ENCODE measurements around the gene ZNF436. TPM values are rescaled to one million over a fixed set of nuclear protein-coding genes. Genes with fewer than 3 reads are reported as not detected.
A peak's percentile ranks its signal among the peaks of the same experiment; 100 is the strongest.

ZNF436 gene
- polyA plus RNA-seq, 1 of the 3 experiments (the other 2 are of a cell fraction) = 5.0 TPM

- peaks cover 0 to 9% of the 10 kb centered on the region in 2 experiments; a peak in 2 of 4 replicates for H3K4me1 ChIP-seq (ENCODE audit: control insufficient read depth in 1 of 2, insufficient read depth in 2 of 2, low read depth in 1 of 2, low read length in 1 of 2)
- no peak for DNase-seq
- no peak overlapping the region for H3K27ac ChIP-seq (ENCODE audit: low read depth in 2 of 2, low read length in 1 of 2)
- H3F3A ChIP-seq (replicated peaks; ENCODE audit: insufficient read depth) = no peaks in the 10 kb centered on the region
- no peak overlapping the region for H3K9ac ChIP-seq
- TF ChIP-seq SMC3 (IDR thresholded peaks at IDR 0.05; ENCODE audit: low read depth, low read length) = no peak
- TF ChIP-seq NRF1 (IDR thresholded peaks at IDR 0.05; ENCODE audit: low read depth, low read length) = no peak
- ChIA-PET POLR2A (interaction anchor here (1.3 kb wide), 1 partner anchor 17 kb away, joined by 7 read pairs; the partner anchor contains the start of gene HNRNPR), CTCF (interaction anchor here (1.1 kb wide), 1 partner anchor 41 kb away, joined by 4 read pairs; no protein-coding TSS in a partner anchor)
- no peaks in the 10 kb centered on the region for H3K27me3 ChIP-seq (ENCODE audit: insufficient read depth)
- peaks cover 54 to 84% of the 10 kb centered on the region in 2 experiments for H3K36me3 ChIP-seq (replicated peaks in 1 of 2; ENCODE audit: control insufficient read depth in 1 of 2, insufficient read depth in 2 of 2, low read length in 1 of 2)
- peaks cover 35% of the 10 kb centered on the region for H3K79me2 ChIP-seq (ENCODE audit: insufficient read depth)
- 98% methylated on average over 13 of the region's 13 CpGs for WGBS (ENCODE audit: low lambda C conversion rate)
- peak overlapping the region in 1 of 2 experiments; percentile 26; a peak in 1 of 4 replicates for H3K4me3 ChIP-seq (ENCODE audit: low read depth in 2 of 2, low read length in 1 of 2)
- H2AFZ ChIP-seq (ENCODE audit: low read depth) = no peak overlapping the region
- H3K9me2 ChIP-seq = no peaks in the 10 kb centered on the region
- no peak overlapping the region for H3K4me2 ChIP-seq
- H4K20me1 ChIP-seq (ENCODE audit: insufficient read depth) = no peaks in the 10 kb centered on the region
- H3K9me3 ChIP-seq = peaks cover 35% of the 10 kb centered on the region
Measured at GRCh38 chr1:23362218-23362713, 7.4 kb downstream of the ZNF436 start.

GRCh38 chr1:23358310-23358875, 11.2 kb downstream of the ZNF436 start:
- no peaks in the 10 kb centered on the region for H3K9me2 ChIP-seq
- peaks cover 37 to 55% of the 10 kb centered on the region in 2 experiments for H3K36me3 ChIP-seq (replicated peaks in 1 of 2; ENCODE audit: control insufficient read depth in 1 of 2, insufficient read depth in 2 of 2, low read length in 1 of 2)
- H2AFZ ChIP-seq (ENCODE audit: low read depth) = no peak overlapping the region
- DNase-seq = no peak
- no peak overlapping the region for H3K9ac ChIP-seq
- CTCF ChIA-PET = interaction anchor here (2.5 kb wide), 1 partner anchor 46 kb away, joined by 10 read pairs; no protein-coding TSS in a partner anchor
- peaks cover 0 to 12% of the 10 kb centered on the region in 2 experiments; a peak in 1 of 4 replicates for H3K4me1 ChIP-seq (ENCODE audit: control insufficient read depth in 1 of 2, insufficient read depth in 2 of 2, low read depth in 1 of 2, low read length in 1 of 2)
- no peak overlapping the region for H3K4me3 ChIP-seq (ENCODE audit: low read depth in 2 of 2, low read length in 1 of 2)
- no peaks in the 10 kb centered on the region for H3F3A ChIP-seq (replicated peaks; ENCODE audit: insufficient read depth)
- no peaks in the 10 kb centered on the region for H4K20me1 ChIP-seq (ENCODE audit: insufficient read depth)
- TF ChIP-seq IRF3 (IDR thresholded peaks at IDR 0.05; ENCODE audit: low read depth, low read length) (no peak), RAD21 (IDR thresholded peaks at IDR 0.05; ENCODE audit: low read length) (no peak), MEF2A (IDR thresholded peaks at IDR 0.05; ENCODE audit: borderline replicate concordance, low read depth) (no peak), CHD2 (IDR thresholded peaks at IDR 0.05; ENCODE audit: low read length, partially characterized antibody) (no peak), CTCF (IDR thresholded peaks at IDR 0.05) (no peak), ELF1 (IDR thresholded peaks at IDR 0.05) (no peak), TCF12 (IDR thresholded peaks at IDR 0.05) (no peak), ZBTB33 (IDR thresholded peaks at IDR 0.05; ENCODE audit: borderline replicate concordance, low read depth) (no peak), YY1 (IDR thresholded peaks at IDR 0.05; ENCODE audit: low read depth) (no peak)
- H3K9me3 ChIP-seq = peaks cover 20% of the 10 kb centered on the region
- peaks cover 11% of the 10 kb centered on the region; the same call in 1 of the 2 replicates for H3K79me2 ChIP-seq (ENCODE audit: insufficient read depth)
- 94% methylated on average over 3 of the region's 3 CpGs for WGBS (ENCODE audit: low lambda C conversion rate)
- H3K4me2 ChIP-seq = no peak overlapping the region
- POLR2A ChIA-PET = interaction anchor here (0.7 kb wide), 1 partner anchor 10 kb away, joined by 3 read pairs; no protein-coding TSS in a partner anchor
- H3K27ac ChIP-seq (ENCODE audit: low read depth in 2 of 2, low read length in 1 of 2) = no peak overlapping the region
- H3K27me3 ChIP-seq (ENCODE audit: insufficient read depth) = no peaks in the 10 kb centered on the region

Measured in SK-N-SH (cell line).